ENCODE data around the gene LRRC8E.

Gene LRRC8E

DNA sequence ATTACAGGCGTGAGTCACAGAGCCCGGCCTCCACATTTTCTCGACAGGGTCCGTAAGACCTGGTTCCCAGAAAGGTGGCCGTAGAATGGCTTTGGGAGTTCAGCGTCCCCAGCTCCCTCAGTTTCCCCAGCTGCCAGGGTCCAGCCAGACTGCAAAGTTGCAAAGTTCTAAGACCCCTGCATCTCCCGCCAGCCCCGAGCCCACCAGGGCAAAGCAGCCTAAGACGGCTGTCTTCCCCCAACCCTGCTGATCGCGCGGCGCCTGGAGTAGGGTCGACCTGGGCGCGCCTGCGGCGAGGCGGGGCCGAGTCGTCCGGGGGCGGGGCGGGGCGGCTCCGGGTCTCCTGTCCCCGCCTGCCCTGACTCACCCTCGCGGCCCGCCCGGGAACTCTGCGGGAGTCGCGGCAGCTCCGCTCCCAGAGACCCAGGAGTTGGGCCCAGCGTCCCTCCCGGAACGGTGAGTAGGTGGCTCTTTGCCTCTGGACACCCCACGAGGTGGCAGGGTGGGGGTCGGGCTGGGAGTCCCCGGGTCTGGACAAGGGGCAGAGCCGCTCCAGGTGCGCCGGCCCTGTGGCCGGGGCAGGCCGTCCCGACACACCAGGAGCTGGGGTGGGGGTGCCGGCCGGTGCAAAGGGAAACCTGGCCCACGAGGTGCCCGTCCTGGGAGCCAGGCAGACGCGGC, at the start of gene LRRC8E:
LRRC8E (plus strand) TSS at position 366 of the 681 bp plus-strand sequence. CDS start 7,094 bp downstream, outside the sequence.
- peak; percentile 59 for DNase-seq

DNA sequence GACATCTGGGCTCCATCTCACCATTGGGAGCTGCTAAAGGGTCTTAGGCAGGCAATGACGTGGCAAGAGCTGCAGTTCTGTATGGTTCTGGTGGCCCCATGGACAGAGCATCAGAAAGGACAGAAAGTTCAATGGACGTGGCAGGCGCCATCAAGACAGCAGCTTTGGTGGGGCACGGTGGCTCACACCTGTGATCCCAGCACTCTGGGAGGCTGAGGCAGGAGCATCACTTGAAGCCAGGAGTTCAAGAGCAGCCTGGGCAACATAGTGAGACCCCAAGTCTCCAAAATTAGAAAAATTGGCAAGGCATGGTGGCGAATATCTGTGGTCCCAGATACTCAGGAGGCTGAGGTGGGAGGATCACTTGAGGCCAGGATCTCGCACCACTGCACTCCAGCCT, 48.8 kb upstream of the LRRC8E start:
- DNase-seq = no peak

DNA sequence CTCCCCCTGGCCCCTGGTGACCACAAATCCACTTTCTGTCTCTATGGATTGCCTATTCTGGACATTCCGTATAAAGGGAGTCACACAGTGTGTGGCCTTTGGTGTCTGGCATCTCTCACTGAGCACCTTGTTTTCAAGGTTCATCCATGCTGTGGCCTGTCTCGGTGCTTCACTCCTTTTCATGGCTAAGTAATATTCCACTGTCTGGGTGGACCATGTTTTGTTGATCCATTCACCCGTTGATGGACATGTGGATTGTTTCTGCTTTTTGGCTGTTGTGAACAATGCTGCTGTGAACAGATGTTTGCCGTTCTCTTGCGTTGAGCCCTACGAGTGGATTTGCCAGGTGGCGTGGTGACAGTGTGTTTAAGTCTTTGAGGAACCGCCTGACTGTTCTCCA, 47.7 kb upstream of the LRRC8E start:
- DNase-seq = no peak

DNA sequence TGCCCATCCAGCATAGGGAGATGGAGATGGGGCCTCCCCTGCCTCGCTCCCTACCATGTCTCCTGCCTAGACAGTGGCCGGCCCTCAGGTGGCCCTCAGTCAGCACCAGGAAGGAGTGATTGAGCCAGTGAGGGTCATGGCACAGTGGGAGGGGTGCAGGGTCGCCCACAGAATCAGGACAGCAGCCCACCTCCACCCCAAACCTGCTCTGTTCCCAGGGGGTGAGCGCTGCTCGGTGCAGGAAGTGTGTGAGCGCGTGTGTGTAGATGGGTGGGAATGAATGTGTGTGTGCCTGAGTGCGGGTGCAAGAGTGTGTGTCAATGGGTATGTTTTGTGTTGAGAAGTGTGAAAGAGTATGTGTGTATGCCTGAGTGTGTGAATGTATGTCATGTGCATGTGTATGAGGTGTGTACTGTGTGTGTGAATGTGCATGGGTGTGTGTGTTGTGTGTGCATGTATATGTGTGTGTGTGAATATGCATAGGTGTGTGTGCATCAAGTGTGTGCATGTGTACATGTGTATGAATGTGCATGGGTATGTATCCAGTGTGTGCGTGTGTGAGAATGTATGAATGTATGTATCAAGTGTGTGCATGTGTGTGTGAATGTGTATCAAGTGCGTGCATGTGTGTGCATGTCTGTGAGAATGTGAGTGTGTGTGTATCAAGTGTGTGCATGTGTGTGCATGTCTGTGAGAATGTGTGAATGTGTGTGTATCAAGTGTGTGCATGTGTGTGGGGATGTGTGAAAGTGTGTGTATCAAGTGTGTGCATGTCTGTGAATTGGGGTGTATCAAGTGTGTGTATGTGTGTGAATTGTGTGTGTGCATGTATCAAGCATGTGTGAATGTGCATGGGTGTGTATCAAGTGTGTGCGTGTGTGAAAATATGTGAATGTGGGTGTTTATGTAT, 46.3 kb upstream of the LRRC8E start:
- DNase-seq = no peak

GRCh38 chr19:7842661-7843294, 45.5 kb upstream of the LRRC8E start:
- no peak for DNase-seq

GRCh38 chr19:7843521-7843920, 44.8 kb upstream of the LRRC8E start:
- no peak for DNase-seq

GRCh38 chr19:7844405-7844804, 43.9 kb upstream of the LRRC8E start:
- no peak for DNase-seq

DNA sequence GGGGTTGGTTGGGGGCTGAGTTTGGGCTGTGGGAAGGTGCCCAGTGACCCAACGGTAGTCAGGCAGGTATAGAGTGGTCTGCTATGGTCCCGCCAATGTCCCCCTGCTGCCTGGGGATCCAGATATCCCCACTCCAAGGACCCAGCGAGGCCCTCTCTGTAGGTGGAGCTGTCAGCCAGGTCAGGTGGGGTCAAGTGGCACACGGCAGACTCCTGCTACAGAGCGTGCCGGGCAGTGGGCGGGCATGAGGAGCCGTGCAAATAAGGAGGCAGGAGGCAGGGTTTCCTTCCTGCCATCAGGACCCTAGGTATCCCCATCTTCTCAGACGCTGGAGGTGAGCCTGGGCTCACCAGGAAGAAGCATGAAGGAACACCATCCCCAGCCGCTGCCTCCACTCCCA, 43.4 kb upstream of the LRRC8E start:
- DNase-seq = no peak

GRCh38 chr19:7845390-7846154, 42.7 kb upstream of the LRRC8E start:
- DNase-seq = no peak

DNA sequence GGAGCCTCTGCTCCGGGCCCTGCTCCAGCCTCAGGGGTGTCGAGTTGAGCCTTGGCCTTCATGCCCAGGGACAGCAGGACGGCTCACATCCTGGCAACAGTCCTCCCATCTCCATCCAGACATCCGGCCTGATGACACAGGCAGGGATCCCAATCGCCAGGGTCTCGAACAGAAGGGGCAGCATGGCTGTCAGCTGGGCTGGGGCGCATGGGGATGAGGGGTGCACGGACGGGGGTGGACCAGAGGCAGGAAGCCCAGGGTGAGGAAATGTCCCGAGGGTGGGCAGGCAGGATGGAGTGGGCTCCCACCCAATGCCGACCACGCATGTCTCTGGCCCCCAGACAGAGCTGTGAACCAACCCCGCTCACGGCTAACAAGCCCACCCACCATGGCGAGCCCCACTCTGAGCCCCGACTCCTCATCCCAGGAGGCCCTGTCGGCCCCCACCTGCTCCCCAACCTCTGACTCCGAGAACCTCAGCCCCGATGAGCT, 42.1 kb upstream of the LRRC8E start:
- DNase-seq = no peak

DNA sequence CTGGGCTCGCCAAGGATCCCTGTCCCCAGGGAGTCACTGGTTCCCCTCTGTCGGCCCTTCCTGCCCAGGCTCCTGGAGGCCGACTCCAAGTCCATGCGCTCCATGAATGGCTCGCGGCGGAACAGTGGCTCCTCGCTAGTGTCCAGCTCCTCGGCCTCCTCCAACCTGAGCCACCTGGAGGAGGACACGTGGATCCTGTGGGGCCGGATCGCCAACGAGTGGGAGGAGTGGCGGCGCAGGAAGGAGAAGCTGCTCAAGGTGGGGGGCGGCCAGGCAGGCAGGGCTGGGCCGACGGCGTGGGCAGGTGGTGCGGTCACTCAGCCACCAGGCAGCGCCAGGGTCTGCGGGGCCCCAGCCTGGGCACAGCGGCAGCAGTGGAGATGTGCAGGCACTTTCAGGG, 40.6 kb upstream of the LRRC8E start:
- DNase-seq = no peak

DNA sequence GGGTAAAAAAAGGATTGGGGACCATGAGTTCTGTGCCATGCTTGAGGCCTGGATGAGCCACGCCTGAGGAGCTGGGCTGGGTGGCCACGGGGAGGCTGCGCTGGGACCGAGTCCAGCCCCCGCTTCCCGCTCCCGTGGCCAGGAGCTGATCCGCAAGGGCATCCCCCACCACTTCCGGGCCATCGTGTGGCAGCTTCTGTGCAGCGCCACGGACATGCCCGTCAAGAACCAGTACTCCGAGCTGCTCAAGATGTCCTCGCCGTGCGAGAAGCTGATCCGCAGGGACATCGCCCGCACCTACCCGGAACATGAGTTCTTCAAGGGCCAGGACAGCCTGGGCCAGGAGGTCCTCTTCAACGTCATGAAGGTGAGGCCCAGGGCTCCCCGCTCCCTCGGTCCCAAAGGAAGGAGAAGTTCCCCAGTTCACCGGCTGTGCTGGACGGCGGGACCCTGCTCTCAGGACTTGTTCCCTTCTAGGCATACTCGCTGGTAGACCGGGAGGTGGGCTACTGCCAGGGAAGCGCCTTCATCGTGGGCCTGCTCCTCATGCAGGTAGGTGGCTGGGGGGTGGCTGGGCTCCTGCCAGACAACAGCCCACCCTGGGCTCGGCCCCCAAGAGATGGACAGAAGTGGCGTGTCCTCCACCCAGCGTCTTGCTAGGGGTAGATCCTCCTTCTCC, 39.4 kb upstream of the LRRC8E start:
- no peak for DNase-seq

DNA sequence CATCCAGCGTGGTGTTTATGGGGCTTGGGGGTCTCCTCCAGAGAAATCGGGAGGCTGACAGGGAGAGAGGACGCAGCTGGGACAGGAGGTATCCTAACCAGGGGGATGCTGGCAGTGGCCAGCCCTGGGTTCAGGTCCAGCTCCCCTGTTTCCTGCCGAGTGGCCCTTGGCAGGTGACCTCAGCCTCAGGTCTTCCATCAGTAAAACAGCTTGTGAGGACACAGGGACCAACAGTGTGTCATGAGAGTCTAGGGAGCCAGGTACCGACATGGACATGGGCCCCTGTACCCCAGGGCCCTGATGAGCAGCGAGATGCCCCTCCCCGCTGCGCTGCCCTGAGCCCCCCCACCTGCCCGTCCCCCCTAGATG, 38.7 kb upstream of the LRRC8E start:
- DNase-seq = no peak

DNA sequence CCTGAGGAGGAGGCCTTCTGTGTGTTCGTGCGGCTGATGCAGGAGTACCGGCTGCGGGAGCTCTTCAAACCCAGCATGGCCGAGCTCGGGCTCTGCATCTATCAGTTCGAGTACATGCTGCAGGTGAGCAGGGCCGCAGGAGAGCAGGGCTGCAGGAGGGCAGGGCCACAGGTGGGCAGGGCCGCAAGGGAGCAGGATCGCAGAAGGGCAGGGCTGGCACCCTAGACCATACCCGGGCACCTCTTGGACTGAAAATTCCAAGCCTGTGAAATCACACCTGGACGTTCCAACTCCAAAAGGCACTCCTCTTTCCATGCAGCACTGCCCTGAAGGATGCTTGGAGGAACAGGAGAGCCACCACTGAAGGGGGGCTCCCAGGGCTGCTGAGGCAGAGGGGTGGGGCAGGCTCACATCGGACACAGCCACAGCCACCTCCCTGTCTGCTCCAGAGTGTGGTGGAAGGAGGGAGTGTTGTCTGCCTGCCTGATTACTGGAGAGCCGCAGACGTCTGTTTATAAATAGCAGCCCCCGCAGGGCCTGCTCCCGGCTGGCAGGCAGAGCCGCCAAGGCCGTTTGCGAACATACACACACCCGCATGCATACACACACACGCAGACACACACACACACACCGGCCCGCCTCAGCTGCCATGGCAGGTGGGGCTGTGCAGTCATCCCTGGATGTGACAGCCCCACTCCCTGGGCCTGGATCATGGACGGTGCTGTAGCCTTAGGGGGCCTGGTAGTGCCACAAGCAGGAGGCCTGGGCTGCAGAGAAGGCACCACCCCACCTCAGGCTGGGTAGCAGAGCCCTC, 38.1 kb upstream of the LRRC8E start:
- DNase-seq = no peak

DNA sequence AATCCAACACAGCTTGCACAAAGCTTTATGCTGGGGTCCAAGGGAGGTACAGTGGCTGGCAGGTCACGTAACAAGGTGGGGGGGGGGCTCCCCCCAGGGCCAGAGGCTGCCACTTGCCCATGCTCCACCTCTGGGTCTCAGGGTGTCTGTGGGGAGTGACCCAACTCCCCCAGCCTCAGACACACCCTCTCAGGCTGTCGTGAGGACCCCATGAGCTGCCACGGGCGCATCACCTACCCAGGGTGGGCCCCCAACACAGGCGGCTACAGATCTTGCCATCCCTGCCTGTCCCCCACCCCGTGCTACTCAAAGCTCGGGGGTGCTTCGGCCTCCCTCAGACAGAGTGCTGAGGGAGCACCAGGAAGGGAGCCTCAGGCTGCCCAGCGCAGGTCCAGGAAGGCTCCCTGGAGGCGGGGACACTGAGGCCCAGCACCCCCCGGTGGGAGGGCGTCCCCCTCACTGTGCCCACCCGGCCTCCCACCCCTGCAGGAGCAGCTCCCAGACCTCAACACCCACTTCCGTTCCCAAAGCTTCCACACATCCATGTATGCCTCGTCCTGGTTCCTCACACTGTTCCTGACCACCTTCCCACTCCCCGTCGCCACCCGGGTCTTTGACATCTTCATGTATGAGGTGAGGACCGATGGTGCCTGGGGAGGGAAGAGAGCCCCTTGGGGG, 37.2 kb upstream of the LRRC8E start:
- no peak for DNase-seq

DNA sequence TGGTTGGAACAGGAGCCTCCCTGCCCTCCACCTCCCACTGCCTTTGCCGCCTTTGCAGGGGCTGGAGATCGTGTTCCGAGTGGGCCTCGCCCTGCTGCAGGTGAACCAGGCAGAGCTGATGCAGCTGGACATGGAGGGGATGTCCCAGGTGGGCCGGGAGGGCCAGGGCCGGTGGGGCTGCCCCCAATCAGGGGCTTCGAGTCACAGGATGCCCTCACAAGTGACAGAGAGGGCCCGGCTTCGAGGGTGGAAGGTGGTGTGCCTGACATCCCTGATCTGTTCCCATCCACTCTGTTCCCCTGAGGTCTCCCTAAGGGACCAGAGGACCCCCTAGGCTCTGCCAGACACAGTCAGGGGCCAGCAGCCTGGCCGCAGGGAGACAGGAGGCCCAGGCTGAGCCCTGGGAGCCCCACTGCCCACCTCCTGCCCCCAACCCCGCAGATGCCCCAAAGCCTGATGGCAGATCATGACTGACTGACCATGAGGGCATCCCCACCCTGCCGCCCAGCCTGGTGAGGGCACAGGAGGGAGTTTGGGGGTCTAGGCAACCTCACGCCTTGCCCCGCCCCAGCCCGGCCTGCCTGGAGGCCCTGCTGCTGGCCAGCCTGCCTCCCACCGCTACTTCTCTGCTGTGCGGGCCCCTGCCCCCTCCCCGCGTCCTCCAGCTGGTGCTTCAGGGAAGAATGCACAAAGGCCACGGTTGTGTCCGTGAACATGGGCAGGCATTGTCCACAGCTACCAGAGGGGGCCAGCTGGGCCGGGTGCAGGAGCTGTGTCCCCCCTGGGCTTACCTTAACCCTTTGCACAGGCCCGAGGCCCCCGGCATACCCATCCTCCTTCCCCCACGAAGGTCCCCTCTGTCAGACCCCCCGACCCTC, 36.4 kb upstream of the LRRC8E start:
- no peak for DNase-seq

DNA sequence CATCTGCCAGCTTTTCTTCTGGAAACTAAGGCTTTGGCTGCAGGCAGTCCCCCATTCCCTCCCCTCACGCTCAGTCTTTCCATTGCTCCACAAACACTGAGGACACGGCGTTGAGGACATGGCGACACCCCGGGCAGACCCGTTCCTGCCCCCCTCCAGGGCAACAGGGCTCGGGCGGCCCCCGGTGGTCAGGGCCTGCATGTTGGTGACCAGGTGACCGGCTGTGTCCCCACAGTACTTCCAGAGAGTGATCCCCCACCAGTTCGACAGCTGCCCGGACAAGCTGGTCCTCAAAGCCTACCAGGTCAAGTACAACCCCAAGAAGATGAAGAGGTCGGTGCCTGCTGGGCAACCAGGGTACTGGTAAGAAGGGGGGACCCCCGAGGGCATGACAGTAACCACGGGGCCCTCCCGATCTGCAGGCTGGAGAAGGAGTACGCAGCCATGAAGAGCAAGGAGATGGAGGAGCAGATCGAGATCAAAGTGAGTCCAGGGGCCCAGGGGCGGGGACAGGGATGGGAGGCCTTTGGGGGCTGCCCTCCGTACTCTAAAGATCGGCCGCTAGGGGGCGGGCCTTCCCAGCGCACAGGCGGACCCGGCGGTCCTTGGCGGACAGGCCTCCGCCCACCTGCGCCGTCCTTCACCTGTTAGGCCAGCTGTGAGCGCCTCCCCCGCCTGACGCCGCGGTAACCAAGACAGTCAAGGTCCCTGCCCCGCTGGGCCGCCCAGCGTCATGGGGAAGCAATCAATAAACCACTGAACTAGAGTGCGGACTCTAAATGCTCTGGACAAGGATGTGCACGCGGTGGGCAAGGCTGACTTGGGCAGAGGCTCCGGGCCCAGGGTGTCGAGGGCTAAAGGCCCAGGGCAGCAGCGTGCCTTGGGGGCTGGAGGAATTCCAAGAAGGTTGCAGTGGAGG, 35.2 kb upstream of the LRRC8E start:
- DNase-seq = peak; percentile 85

DNA sequence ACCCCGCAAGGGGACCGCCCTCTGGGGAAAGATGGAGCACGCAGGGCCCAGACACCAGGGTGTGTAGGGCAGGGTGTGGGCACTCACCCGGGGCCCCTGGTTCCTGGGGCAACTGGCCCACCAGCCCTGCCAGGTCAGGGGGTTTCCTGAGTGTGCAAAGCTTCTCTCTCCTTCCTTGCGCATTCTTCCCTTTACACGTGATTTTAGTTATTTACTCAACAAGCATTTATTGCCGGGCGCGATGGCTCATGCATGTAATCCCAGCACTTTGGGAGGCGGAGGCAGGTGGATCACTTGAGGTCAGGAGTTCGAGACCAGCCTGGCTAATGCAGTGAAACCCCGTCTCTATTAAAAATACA, 34.6 kb upstream of the LRRC8E start:
- no peak for DNase-seq

Data from NCI-H82 (cell line).